Fibroblast of villous mesenchyme (primary cell): ENCODE measurements around the gene ASB10. TPM values are rescaled to one million over a fixed set of nuclear protein-coding genes. Genes with fewer than 3 reads are reported as not detected.

Source experiments
- DNase-seq: peaks from one replicate; pipeline ENCODE4 v3.0.0-alpha.2; 2010; ENCODE audit warnings: low read depth
- H3K4me3 ChIP-seq: 2 replicates; pipeline ENCODE4 v1.5.1; 2011; ENCODE audit warnings: low read depth, mild to moderate bottlenecking, low read length
- CTCF ChIP-seq: IDR thresholded peaks from 2 replicates; pipeline ENCODE4 v1.5.1; 2012; ENCODE audit warnings: low read depth, mild to moderate bottlenecking, low read length; ENCODE audit not compliant: insufficient read depth
- total RNA-seq: library from RNA; depleted of rRNA; stranded (reverse); fragments of >200 nt; gene quantifications from 2 replicates; pipeline ENCODE4 v1.2.3, GENCODE V29; 2012

ASB10 gene
- total RNA-seq, 1 donor = not detected

- TF ChIP-seq CTCF = no peak
- no peak for DNase-seq
- no peak overlapping the region for H3K4me3 ChIP-seq
These were observed 10.9 kb upstream of the ASB10 start for GRCh38 chr7:151197932-151198331.

- H3K4me3 ChIP-seq = no peak overlapping the region
- no peak for DNase-seq
- TF ChIP-seq CTCF = no peak
These were observed 8.8 kb upstream of the ASB10 start for GRCh38 chr7:151195616-151196450.

GRCh38 chr7:151194188-151194587 is 7.1 kb upstream of the ASB10 start:
- H3K4me3 ChIP-seq = no peak overlapping the region
- no peak for TF ChIP-seq CTCF
- DNase-seq = no peak

GRCh38 chr7:151193203-151193978 is 6.3 kb upstream of the ASB10 start:
- no peak for DNase-seq
- no peak overlapping the region for H3K4me3 ChIP-seq
- no peak for TF ChIP-seq CTCF

GRCh38 chr7:151192002-151192539 is 5.0 kb upstream of the ASB10 start:
- H3K4me3 ChIP-seq = no peak overlapping the region
- no peak for TF ChIP-seq CTCF
- DNase-seq = no peak

- no peak overlapping the region for H3K4me3 ChIP-seq
- no peak for TF ChIP-seq CTCF
- no peak for DNase-seq
These were observed 4.5 kb upstream of the ASB10 start for GRCh38 chr7:151191544-151191943.
